Measurements from ENCODE around the gene SRSF4.

The SRSF4 gene

DNA sequence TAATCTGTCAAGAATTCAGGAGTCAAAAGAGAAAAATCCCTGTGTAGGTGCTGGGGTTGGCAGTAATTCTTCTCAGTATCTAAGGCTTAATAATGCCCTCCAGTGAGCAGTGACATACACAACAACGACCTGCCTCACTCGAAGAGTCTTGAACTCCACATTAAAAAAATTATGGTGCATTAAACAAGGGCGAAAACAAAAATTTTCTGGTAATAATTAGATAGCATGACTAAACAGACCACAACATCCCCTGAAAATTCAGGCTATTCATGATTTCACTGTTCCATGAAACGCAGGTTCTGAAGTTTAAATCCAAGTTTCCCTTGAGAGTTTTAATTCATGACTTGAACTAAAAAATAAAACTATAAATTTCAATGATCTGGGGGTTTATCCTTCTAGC is 5.1 kb downstream of the SRSF4 start:
- Histone ChIP-seq H3K27me3 (ENCODE audit: control insufficient read depth, insufficient read depth, low read length) (no peaks in the 10 kb centered on the region), H3K9me3 (ENCODE audit: control insufficient read depth, insufficient read depth, low read length) (no peaks in the 10 kb centered on the region), H3K4me3 (ENCODE audit: low read depth, low read length) (no peak overlapping the region), H3K36me3 (ENCODE audit: control insufficient read depth, insufficient read depth, low read length) (peaks cover 5% of the 10 kb centered on the region), H3K4me1 (ENCODE audit: control insufficient read depth, insufficient read depth, low read length) (peaks cover 1% of the 10 kb centered on the region), H3K9ac (ENCODE audit: low read depth, low read length) (no peak overlapping the region)

DNA sequence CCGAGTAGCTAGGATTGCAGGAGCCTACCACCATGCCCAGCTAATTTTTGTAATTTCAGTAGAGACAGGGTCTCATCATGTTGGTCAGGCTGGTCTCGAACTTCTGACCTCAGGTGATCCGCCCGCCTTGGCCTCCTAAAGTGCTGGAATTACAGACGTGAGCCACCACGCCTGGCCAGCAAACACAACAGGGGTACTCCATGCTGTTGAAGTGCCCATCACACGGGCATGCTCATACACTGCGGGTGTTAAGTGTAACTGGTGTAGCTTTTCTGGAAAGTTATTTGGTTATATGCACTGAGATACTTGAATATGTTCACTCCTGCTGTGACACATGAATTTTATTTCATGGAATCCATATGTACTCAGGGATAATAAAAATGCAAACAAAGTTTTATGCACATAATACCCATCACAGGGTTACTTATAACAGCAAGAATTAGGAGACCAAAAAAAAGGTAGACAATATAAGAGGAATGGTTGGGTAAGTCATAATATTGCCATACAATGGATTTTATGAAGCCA is 9.2 kb downstream of the SRSF4 start:
- Histone ChIP-seq H3K4me1 (ENCODE audit: control insufficient read depth, insufficient read depth, low read length) (peaks cover 9% of the 10 kb centered on the region), H3K4me3 (ENCODE audit: low read depth, low read length) (no peak overlapping the region), H3K36me3 (ENCODE audit: control insufficient read depth, insufficient read depth, low read length) (peaks cover 3% of the 10 kb centered on the region), H3K9ac (ENCODE audit: low read depth, low read length) (no peak overlapping the region), H3K27me3 (ENCODE audit: control insufficient read depth, insufficient read depth, low read length) (no peaks in the 10 kb centered on the region), H3K9me3 (ENCODE audit: control insufficient read depth, insufficient read depth, low read length) (no peaks in the 10 kb centered on the region)

DNA sequence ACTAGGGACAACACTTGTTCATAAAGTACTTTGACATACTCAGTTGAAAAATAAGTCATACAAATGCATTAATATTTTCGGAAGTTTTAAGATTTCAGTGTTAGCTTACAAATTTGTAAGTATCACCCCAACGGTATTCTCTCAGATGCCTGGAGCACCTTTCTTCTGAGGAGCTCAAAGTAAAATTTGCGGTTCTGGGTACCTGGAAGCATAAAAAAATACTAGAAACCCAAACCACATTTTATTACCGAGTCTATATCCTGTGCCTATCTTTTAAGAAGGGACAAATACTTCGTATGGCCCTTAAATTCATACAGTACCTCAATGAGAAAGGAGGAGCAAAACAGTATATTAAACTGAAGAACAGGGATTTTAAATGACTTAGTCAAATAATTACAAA is 10.2 kb downstream of the SRSF4 start:
- no peaks in the 10 kb centered on the region for H3K27me3 ChIP-seq (ENCODE audit: control insufficient read depth, insufficient read depth, low read length)
- H3K36me3 ChIP-seq (ENCODE audit: control insufficient read depth, insufficient read depth, low read length): no peaks in the 10 kb centered on the region
- H3K4me1 ChIP-seq (ENCODE audit: control insufficient read depth, insufficient read depth, low read length): peaks cover 10% of the 10 kb centered on the region
- H3K9me3 ChIP-seq (ENCODE audit: control insufficient read depth, insufficient read depth, low read length): no peaks in the 10 kb centered on the region
- H3K9ac ChIP-seq (ENCODE audit: low read depth, low read length): no peak overlapping the region
- no peak overlapping the region for H3K4me3 ChIP-seq (ENCODE audit: low read depth, low read length)

DNA sequence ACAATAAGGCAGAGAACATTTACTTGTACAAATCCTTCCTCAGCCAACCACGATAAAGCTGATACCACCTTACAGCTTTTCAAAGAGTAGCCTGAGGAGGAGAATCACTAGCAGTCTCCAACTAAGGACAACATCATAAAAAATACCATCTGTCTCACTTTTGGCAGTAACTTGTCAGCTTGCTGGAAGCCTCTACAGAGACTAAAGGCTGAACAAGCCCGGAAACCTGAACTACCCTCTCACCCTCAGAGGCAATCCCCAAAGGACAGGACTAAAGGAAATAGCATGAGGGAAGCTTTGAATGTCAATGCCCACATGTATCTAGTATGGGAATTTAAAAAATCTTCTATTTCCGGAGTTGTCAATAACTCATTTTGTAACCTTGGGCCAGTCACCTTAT is 10.6 kb downstream of the SRSF4 start:
- Histone ChIP-seq H3K4me1 (ENCODE audit: control insufficient read depth, insufficient read depth, low read length) (peaks cover 14% of the 10 kb centered on the region), H3K27me3 (ENCODE audit: control insufficient read depth, insufficient read depth, low read length) (no peaks in the 10 kb centered on the region), H3K36me3 (ENCODE audit: control insufficient read depth, insufficient read depth, low read length) (peaks cover under 1% of the 10 kb centered on the region), H3K9ac (ENCODE audit: low read depth, low read length) (no peak overlapping the region), H3K4me3 (ENCODE audit: low read depth, low read length) (no peak overlapping the region), H3K9me3 (ENCODE audit: control insufficient read depth, insufficient read depth, low read length) (no peaks in the 10 kb centered on the region)

DNA sequence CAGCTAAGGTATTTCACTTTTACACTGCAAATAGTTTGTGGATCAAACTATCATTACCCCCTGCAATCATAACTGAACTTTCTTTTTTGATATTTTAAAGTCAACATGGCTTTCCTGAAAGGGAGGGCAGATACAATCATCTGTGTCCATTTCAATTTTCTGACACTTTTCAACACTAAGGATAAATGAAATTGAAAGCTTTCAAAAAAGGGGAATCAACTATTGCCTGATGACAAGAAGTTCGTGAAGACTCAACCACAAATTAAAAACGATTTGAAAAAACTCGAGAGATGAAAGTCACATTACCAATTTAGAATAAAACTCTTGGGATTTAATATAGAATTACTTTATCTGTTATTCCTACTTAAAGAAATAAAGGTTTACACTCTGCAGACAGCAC is 11.7 kb downstream of the SRSF4 start:
- Histone ChIP-seq H3K4me3 (ENCODE audit: low read depth, low read length) (no peak overlapping the region), H3K4me1 (ENCODE audit: control insufficient read depth, insufficient read depth, low read length) (peaks cover 25% of the 10 kb centered on the region), H3K36me3 (ENCODE audit: control insufficient read depth, insufficient read depth, low read length) (peaks cover 6% of the 10 kb centered on the region), H3K27me3 (ENCODE audit: control insufficient read depth, insufficient read depth, low read length) (no peaks in the 10 kb centered on the region), H3K9me3 (ENCODE audit: control insufficient read depth, insufficient read depth, low read length) (no peaks in the 10 kb centered on the region), H3K9ac (ENCODE audit: low read depth, low read length) (no peak overlapping the region)

DNA sequence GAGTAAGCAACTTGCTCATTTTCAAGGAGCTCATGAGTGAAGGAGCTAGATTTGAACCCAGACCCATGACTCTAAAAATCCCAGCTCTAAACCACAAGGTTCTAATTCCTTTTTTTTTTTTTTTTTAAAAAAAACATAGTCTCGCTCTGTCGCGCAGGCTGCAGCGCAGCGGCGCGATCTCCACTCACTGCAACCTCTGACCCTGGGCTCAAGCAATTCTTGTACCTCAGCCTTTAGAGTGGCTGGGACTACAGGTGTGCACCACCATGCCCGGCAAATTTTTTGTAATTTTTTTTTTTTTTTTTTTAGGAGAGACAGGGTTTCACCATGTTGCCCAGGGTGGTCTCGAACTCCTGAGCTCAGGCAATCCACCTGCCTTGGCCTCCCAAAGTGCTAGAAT is 13.8 kb downstream of the SRSF4 start:
- peaks cover 43% of the 10 kb centered on the region for H3K4me1 ChIP-seq (ENCODE audit: control insufficient read depth, insufficient read depth, low read length)

DNA sequence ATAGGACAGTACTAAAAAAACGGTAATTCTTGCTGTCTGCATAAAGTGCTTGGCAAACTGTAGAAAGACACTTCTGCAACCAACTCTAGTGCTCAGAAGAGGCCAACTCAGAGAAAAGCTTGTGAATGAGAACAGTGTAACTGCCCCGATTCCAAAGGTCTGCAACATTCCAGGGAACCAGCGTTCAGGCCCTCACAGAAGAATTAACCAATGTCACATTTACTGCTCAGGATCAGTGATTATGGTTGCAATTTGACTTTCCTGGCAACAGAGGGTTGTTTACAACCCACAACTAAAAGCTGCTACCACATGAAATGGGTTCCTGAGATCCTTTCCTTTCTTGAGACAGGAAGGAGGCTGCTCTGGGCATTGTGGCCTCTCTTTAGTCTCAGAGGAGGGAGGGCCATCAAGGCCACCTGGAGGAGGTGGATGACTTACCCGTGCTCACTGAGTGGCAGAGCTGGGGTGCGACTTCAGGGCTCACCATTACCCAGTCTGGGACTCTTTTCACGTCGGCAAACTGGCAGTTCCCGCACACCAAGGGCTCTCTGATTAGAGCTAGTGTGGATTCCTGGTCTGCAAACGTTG is 15.3 kb downstream of the SRSF4 start:
- H3K9me3 ChIP-seq (ENCODE audit: control insufficient read depth, insufficient read depth, low read length): no peaks in the 10 kb centered on the region
- no peak overlapping the region for H3K4me3 ChIP-seq (ENCODE audit: low read depth, low read length)
- H3K27me3 ChIP-seq (ENCODE audit: control insufficient read depth, insufficient read depth, low read length): no peaks in the 10 kb centered on the region
- H3K36me3 ChIP-seq (ENCODE audit: control insufficient read depth, insufficient read depth, low read length): peaks cover 6% of the 10 kb centered on the region
- no peak overlapping the region for H3K9ac ChIP-seq (ENCODE audit: low read depth, low read length)
- peaks cover 50% of the 10 kb centered on the region for H3K4me1 ChIP-seq (ENCODE audit: control insufficient read depth, insufficient read depth, low read length)

More for the DNA sequence above, 13.8 kb downstream of the SRSF4 start:
- no peak overlapping the region for H3K9ac ChIP-seq (ENCODE audit: low read depth, low read length)
- no peaks in the 10 kb centered on the region for H3K9me3 ChIP-seq (ENCODE audit: control insufficient read depth, insufficient read depth, low read length)
- no peaks in the 10 kb centered on the region for H3K27me3 ChIP-seq (ENCODE audit: control insufficient read depth, insufficient read depth, low read length)
- H3K36me3 ChIP-seq (ENCODE audit: control insufficient read depth, insufficient read depth, low read length): peaks cover 6% of the 10 kb centered on the region
- no peak overlapping the region for H3K4me3 ChIP-seq (ENCODE audit: low read depth, low read length)

DNA sequence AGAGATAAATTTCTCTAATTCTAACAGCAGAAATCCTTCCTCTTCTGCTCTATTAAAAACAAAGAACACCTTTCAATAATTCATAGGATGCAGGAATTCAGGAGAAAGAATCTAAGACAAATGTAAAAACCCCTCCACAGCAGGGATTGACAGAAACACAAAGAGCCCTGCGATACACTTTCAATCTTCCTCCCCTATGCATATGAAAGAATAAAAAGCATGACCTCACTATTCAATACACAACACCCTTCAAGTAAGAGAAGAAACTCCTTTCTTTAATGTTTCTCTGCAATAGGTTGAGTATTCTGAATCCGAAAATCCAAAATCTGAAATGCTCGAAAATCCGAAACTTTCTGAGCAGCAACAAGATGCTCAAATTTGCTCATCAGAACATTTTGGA is 17.1 kb downstream of the SRSF4 start:
- Histone ChIP-seq H3K4me3 (ENCODE audit: low read depth, low read length) (no peak overlapping the region), H3K27me3 (ENCODE audit: control insufficient read depth, insufficient read depth, low read length) (no peaks in the 10 kb centered on the region), H3K9me3 (ENCODE audit: control insufficient read depth, insufficient read depth, low read length) (no peaks in the 10 kb centered on the region), H3K36me3 (ENCODE audit: control insufficient read depth, insufficient read depth, low read length) (peaks cover 10% of the 10 kb centered on the region), H3K9ac (ENCODE audit: low read depth, low read length) (no peak overlapping the region), H3K4me1 (ENCODE audit: control insufficient read depth, insufficient read depth, low read length) (peaks cover 44% of the 10 kb centered on the region)

DNA sequence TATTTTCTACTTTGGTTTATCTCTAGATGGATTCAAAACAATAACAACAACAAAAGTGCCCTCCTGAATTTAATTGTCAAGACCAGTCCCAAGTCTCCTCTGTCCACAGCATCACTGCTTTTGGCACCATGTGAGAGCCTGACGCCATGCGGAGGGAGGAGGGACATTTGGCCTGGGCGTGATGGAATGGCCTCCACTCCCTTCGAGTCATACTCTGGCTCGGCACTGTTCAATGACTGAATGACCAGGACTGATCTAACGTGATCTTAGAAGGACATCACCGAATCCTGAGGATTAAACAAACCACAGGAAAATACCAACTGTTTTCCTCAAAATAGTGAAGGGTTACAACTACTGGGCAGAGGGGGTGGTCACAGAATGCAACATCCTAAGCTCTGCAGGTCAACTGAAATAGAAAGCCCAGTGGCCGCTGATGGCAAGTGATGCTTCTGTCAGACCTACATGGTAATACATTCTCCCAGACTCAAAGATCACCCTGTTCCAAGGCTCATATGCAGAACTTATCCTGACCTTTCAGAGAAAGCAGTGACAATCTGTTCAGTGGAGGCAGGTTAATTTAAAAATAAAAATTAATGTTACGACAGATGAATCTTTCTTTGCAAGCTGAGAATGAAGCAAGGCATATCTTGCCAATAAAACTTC is 19.1 kb downstream of the SRSF4 start:
- no peaks in the 10 kb centered on the region for H3K9me3 ChIP-seq (ENCODE audit: control insufficient read depth, insufficient read depth, low read length)
- peaks cover 24% of the 10 kb centered on the region for H3K36me3 ChIP-seq (ENCODE audit: control insufficient read depth, insufficient read depth, low read length)
- H3K4me3 ChIP-seq (ENCODE audit: low read depth, low read length): no peak overlapping the region
- H3K9ac ChIP-seq (ENCODE audit: low read depth, low read length): peak overlapping the region; percentile 18
- H3K27me3 ChIP-seq (ENCODE audit: control insufficient read depth, insufficient read depth, low read length): no peaks in the 10 kb centered on the region
- H3K4me1 ChIP-seq (ENCODE audit: control insufficient read depth, insufficient read depth, low read length): peaks cover 44% of the 10 kb centered on the region

DNA sequence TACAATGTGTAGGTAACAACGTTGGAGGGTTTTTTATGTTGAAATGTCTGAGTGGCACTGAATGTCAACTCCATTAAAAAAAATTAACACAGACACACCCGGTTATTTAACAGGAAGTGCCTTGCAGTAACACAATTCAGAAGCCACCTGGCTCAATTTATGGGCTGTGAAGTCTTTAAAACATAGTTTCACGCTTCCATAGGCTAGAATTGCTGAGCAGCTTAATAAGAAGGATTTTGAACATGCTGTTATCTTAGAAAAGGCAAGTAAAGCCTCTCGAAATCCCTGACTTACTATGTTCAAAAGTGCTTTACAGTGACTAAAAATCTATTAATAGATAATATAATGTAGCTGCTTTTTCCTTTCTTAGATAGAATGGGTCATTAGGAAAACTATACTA is 19.7 kb downstream of the SRSF4 start:
- H3K36me3 ChIP-seq (ENCODE audit: control insufficient read depth, insufficient read depth, low read length): peaks cover 24% of the 10 kb centered on the region

DNA sequence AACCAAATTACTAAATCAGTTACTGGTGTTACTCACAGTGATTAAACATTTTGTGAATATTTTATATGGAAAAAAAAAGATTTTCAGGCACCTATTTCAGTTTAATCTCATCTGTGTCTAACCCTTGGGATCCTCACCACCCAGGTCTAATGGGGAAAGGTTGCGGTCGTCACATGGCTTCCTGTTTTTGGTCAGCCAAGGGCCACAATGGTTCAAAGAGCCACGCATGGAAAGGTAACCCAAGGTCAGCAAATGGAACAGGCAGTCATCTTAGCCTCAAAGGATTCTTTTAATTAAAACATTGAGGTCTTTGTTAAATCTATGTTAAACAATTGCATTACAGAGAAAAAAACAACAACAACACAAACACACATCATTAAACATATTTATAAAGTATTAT is 21.9 kb downstream of the SRSF4 start:
- no peaks in the 10 kb centered on the region for H3K9me3 ChIP-seq (ENCODE audit: control insufficient read depth, insufficient read depth, low read length)
- no peak overlapping the region for H3K9ac ChIP-seq (ENCODE audit: low read depth, low read length)
- H3K27me3 ChIP-seq (ENCODE audit: control insufficient read depth, insufficient read depth, low read length): no peaks in the 10 kb centered on the region
- peaks cover 25% of the 10 kb centered on the region for H3K4me1 ChIP-seq (ENCODE audit: control insufficient read depth, insufficient read depth, low read length)
- H3K36me3 ChIP-seq (ENCODE audit: control insufficient read depth, insufficient read depth, low read length): peaks cover 28% of the 10 kb centered on the region
- H3K4me3 ChIP-seq (ENCODE audit: low read depth, low read length): no peak overlapping the region

More for the DNA sequence above, 19.7 kb downstream of the SRSF4 start:
- H3K9ac ChIP-seq (ENCODE audit: low read depth, low read length): no peak overlapping the region
- no peak overlapping the region for H3K4me3 ChIP-seq (ENCODE audit: low read depth, low read length)
- no peaks in the 10 kb centered on the region for H3K27me3 ChIP-seq (ENCODE audit: control insufficient read depth, insufficient read depth, low read length)
- H3K9me3 ChIP-seq (ENCODE audit: control insufficient read depth, insufficient read depth, low read length): no peaks in the 10 kb centered on the region
- peaks cover 44% of the 10 kb centered on the region for H3K4me1 ChIP-seq (ENCODE audit: control insufficient read depth, insufficient read depth, low read length)

DNA sequence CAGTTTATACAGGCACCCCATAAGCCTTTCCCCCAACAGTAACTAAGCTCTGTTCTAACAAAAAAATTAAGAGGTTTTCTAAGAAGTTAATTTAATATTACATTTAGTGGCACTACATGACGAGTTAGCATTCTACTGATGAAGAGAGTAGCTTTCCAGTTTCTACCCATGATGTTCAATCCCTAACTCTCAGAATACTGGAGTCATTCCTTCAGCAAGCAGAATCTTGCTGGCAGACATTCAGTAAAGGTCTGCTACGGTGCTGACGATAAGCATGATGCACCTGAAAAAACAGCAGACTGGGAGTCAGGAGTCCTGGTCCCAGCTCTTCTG is 24.5 kb downstream of the SRSF4 start:
- Histone ChIP-seq H3K27me3 (ENCODE audit: control insufficient read depth, insufficient read depth, low read length) (no peaks in the 10 kb centered on the region), H3K4me3 (ENCODE audit: low read depth, low read length) (no peak overlapping the region), H3K9ac (ENCODE audit: low read depth, low read length) (no peak overlapping the region), H3K36me3 (ENCODE audit: control insufficient read depth, insufficient read depth, low read length) (peaks cover 46% of the 10 kb centered on the region), H3K4me1 (ENCODE audit: control insufficient read depth, insufficient read depth, low read length) (peaks cover 4% of the 10 kb centered on the region), H3K9me3 (ENCODE audit: control insufficient read depth, insufficient read depth, low read length) (no peaks in the 10 kb centered on the region)
